IPS DF 6.9 (cell line): ENCODE measurements around the gene NAA40.
A peak's percentile ranks its signal among the peaks of the same experiment; 100 is the strongest.

Experiments used
- DNase-seq: peaks from one replicate; pipeline ENCODE4 v3.0.0-alpha.2; 2013; ENCODE audit warnings: low read depth, low spot score
- H3K27ac ChIP-seq: one replicate; pipeline ENCODE4 v1.5.1; 2013; ENCODE audit warnings: low read length, control low read depth
- H3K27me3 ChIP-seq: 2 replicates; pipeline ENCODE4 v1.6.1; 2013; ENCODE audit warnings: mild to moderate bottlenecking, low read length; ENCODE audit not compliant: control insufficient read depth, insufficient read depth
- H3K36me3 ChIP-seq: 2 replicates; pipeline ENCODE4 v1.6.1; 2013; ENCODE audit warnings: low read length; ENCODE audit not compliant: control insufficient read depth, insufficient read depth
- H3K4me1 ChIP-seq: 2 replicates; pipeline ENCODE4 v1.6.1; 2013; ENCODE audit warnings: low read length; ENCODE audit not compliant: control insufficient read depth, insufficient read depth
- H3K4me3 ChIP-seq: 2 replicates; pipeline ENCODE4 v1.5.1; 2013; ENCODE audit warnings: mild to moderate bottlenecking, low read length
- H3K9me3 ChIP-seq: 2 replicates; pipeline ENCODE4 v1.6.1; 2013; ENCODE audit warnings: low read length, inconsistent platforms; ENCODE audit not compliant: control insufficient read depth, insufficient read depth
- WGBS: extraction: QIAGEN DNeasy Blood & Tissue Kit; methylation state at CpG from one replicate; pipeline ENCODE4 v1.1.7; 2013; ENCODE audit warnings: mixed read lengths, missing lambda C conversion rate; ENCODE audit not compliant: insufficient read length, insufficient coverage; 5-methylcytosine and 5-hydroxymethylcytosine counted together

NAA40 gene

GRCh38 chr11:63920126-63920938 is 18.5 kb upstream of the NAA40 start:
- Histone ChIP-seq H3K4me1 (peaks cover 7% of the 10 kb centered on the region), H3K9me3 (no peaks in the 10 kb centered on the region), H3K27ac (peak overlapping the region; percentile 59), H3K27me3 (no peaks in the 10 kb centered on the region), H3K4me3 (peak overlapping the region; percentile 27; the same call in 1 of the 2 replicates), H3K36me3 (no peaks in the 10 kb centered on the region)
- no peak for DNase-seq
- WGBS: no CpG with 5 or more reads among the region's 22 CpGs

GRCh38 chr11:63920939-63921417 is 17.8 kb upstream of the NAA40 start:
- H3K27me3 ChIP-seq: no peaks in the 10 kb centered on the region
- H3K4me1 ChIP-seq: peaks cover 7% of the 10 kb centered on the region
- no peaks in the 10 kb centered on the region for H3K9me3 ChIP-seq
- no CpG with 5 or more reads among the region's 14 CpGs for WGBS
- no peaks in the 10 kb centered on the region for H3K36me3 ChIP-seq
- H3K27ac ChIP-seq: no peak overlapping the region
- H3K4me3 ChIP-seq: no peak overlapping the region; the same call in 1 of the 2 replicates
- DNase-seq: no peak

GRCh38 chr11:63922673-63923192 is 16.1 kb upstream of the NAA40 start:
- WGBS: no CpG with 5 or more reads among the region's 2 CpGs
- no peaks in the 10 kb centered on the region for H3K9me3 ChIP-seq
- no peak overlapping the region for H3K27ac ChIP-seq
- no peak for DNase-seq
- no peak overlapping the region for H3K4me3 ChIP-seq
- H3K36me3 ChIP-seq: no peaks in the 10 kb centered on the region
- peaks cover 7% of the 10 kb centered on the region for H3K4me1 ChIP-seq
- H3K27me3 ChIP-seq: no peaks in the 10 kb centered on the region

GRCh38 chr11:63923319-63923718 is 15.5 kb upstream of the NAA40 start:
- Histone ChIP-seq H3K4me1 (peaks cover 7% of the 10 kb centered on the region), H3K27ac (no peak overlapping the region), H3K27me3 (no peaks in the 10 kb centered on the region; the same call in 1 of the 2 replicates), H3K36me3 (no peaks in the 10 kb centered on the region), H3K4me3 (no peak overlapping the region), H3K9me3 (no peaks in the 10 kb centered on the region)
- 100% methylated on average over 1 of the region's 4 CpGs for WGBS
- no peak for DNase-seq

- no peaks in the 10 kb centered on the region for H3K4me1 ChIP-seq
- no peaks in the 10 kb centered on the region for H3K9me3 ChIP-seq
- DNase-seq: no peak
- H3K27ac ChIP-seq: no peak overlapping the region
- no peak overlapping the region for H3K4me3 ChIP-seq
- H3K36me3 ChIP-seq: no peaks in the 10 kb centered on the region
- no CpG with 5 or more reads among the region's 5 CpGs for WGBS
- no peaks in the 10 kb centered on the region; the same call in 1 of the 2 replicates for H3K27me3 ChIP-seq
These were observed 9.2 kb upstream of the NAA40 start for GRCh38 chr11:63929616-63930015.

- H3K36me3 ChIP-seq: no peaks in the 10 kb centered on the region
- H3K27ac ChIP-seq: no peak overlapping the region
- no peaks in the 10 kb centered on the region; the same call in 1 of the 2 replicates for H3K27me3 ChIP-seq
- no CpG with 5 or more reads among the region's 6 CpGs for WGBS
- H3K4me1 ChIP-seq: no peaks in the 10 kb centered on the region
- H3K4me3 ChIP-seq: no peak overlapping the region
- no peak for DNase-seq
- no peaks in the 10 kb centered on the region for H3K9me3 ChIP-seq
These were observed 7.8 kb upstream of the NAA40 start for GRCh38 chr11:63931045-63931444.

GRCh38 chr11:63931876-63932275 is 6.9 kb upstream of the NAA40 start:
- Histone ChIP-seq H3K27ac (no peak overlapping the region), H3K36me3 (no peaks in the 10 kb centered on the region), H3K4me3 (no peak overlapping the region), H3K27me3 (no peaks in the 10 kb centered on the region; the same call in 1 of the 2 replicates), H3K9me3 (no peaks in the 10 kb centered on the region), H3K4me1 (no peaks in the 10 kb centered on the region)
- no CpG with 5 or more reads among the region's 12 CpGs for WGBS
- DNase-seq: no peak

- H3K4me1 ChIP-seq: no peaks in the 10 kb centered on the region
- DNase-seq: no peak
- no peak overlapping the region for H3K4me3 ChIP-seq
- WGBS: no CpG with 5 or more reads among the region's 1 CpG
- H3K36me3 ChIP-seq: no peaks in the 10 kb centered on the region
- H3K9me3 ChIP-seq: no peaks in the 10 kb centered on the region
- no peak overlapping the region for H3K27ac ChIP-seq
- H3K27me3 ChIP-seq: no peaks in the 10 kb centered on the region
These were observed 5.3 kb upstream of the NAA40 start for GRCh38 chr11:63933459-63933858.

- no peaks in the 10 kb centered on the region for H3K27me3 ChIP-seq
- no peaks in the 10 kb centered on the region; the same call in 1 of the 2 replicates for H3K36me3 ChIP-seq
- no peaks in the 10 kb centered on the region for H3K9me3 ChIP-seq
- DNase-seq: no peak
- WGBS: no CpG with 5 or more reads among the region's 30 CpGs
- peak overlapping the region; percentile 44; the same call in 1 of the 2 replicates for H3K4me3 ChIP-seq
- H3K27ac ChIP-seq: no peak overlapping the region
- H3K4me1 ChIP-seq: no peaks in the 10 kb centered on the region; the same call in 1 of the 2 replicates
These were observed 906 bp upstream of the NAA40 start for GRCh38 chr11:63937713-63938478.

- peak overlapping the region; percentile 58; the same call in 1 of the 2 replicates for H3K4me3 ChIP-seq
- H3K27ac ChIP-seq: no peak overlapping the region
- WGBS: no CpG with 5 or more reads among the region's 26 CpGs
- no peak for DNase-seq
- no peaks in the 10 kb centered on the region; the same call in 1 of the 2 replicates for H3K4me1 ChIP-seq
- no peaks in the 10 kb centered on the region for H3K27me3 ChIP-seq
- no peaks in the 10 kb centered on the region for H3K9me3 ChIP-seq
- H3K36me3 ChIP-seq: no peaks in the 10 kb centered on the region; the same call in 1 of the 2 replicates
These were observed 642 bp downstream of the NAA40 start for GRCh38 chr11:63939397-63939891.
